HEK293T (cell line): ENCODE results near the gene TXNIP.

Experiments used
- CTCF ChIA-PET: fragments of 350-600 bp; formaldehyde crosslinking; extraction: SDS; loops from one replicate; lab custom pipeline; 2021; ENCODE audit warnings: antibody characterized with exemption, inconsistent platforms; lab: Yijun Ruan, JAX
- POLR2A ChIA-PET: fragments of 350-600 bp; formaldehyde crosslinking; extraction: SDS; loops from one replicate; lab custom pipeline; 2020; ENCODE audit warnings: antibody characterized with exemption, inconsistent platforms; lab: Yijun Ruan, JAX
- DNase-seq: peaks from one replicate; pipeline ENCODE4 v3.0.0; 2012; ENCODE audit warnings: mixed read lengths; ENCODE audit errors: extremely low spot score
- ARNT ChIP-seq: fragments of 450-650 bp; IDR thresholded peaks from 2 replicates; pipeline ENCODE4 v1.6.1; 2017; ENCODE audit warnings: mild to moderate bottlenecking
- BHLHE40 ChIP-seq: fragments of 450-650 bp; IDR thresholded peaks from 2 replicates; pipeline ENCODE4 v1.6.1; 2016; ENCODE audit warnings: mild to moderate bottlenecking, moderate library complexity, borderline replicate concordance
- CTBP1 ChIP-seq: fragments of 450-650 bp; IDR thresholded peaks from 2 replicates; pipeline ENCODE4 v1.6.1; 2016; ENCODE audit warnings: borderline replicate concordance
- ELF4 ChIP-seq: fragments of 450-650 bp; IDR thresholded peaks from 2 replicates; pipeline ENCODE4 v1.6.1; 2017; ENCODE audit warnings: antibody characterized with exemption
- FOXA1 ChIP-seq: fragments of 450-650 bp; IDR thresholded peaks from 2 replicates; pipeline ENCODE4 v1.6.1; 2016; ENCODE audit warnings: mild to moderate bottlenecking
- FOXK2 ChIP-seq: fragments of 450-650 bp; IDR thresholded peaks from 2 replicates; pipeline ENCODE4 v1.6.1; 2016; ENCODE audit warnings: mild to moderate bottlenecking
- FOXM1 ChIP-seq: fragments of 450-650 bp; IDR thresholded peaks from 2 replicates; pipeline ENCODE4 v1.6.1; 2017; ENCODE audit warnings: mild to moderate bottlenecking, borderline replicate concordance
- HDGF ChIP-seq: fragments of 450-650 bp; IDR thresholded peaks from 2 replicates; pipeline ENCODE4 v1.6.1; 2017; ENCODE audit warnings: antibody characterized with exemption, borderline replicate concordance
- L3MBTL2 ChIP-seq: fragments of 450-650 bp; conservative IDR thresholded peaks from 2 replicates; pipeline ENCODE4 v1.6.1; 2016; ENCODE audit warnings: mild to moderate bottlenecking
- LEF1 ChIP-seq: fragments of 450-650 bp; IDR thresholded peaks from 2 replicates; pipeline ENCODE4 v1.6.1; 2017; ENCODE audit warnings: mild to moderate bottlenecking, borderline replicate concordance
- NFRKB ChIP-seq: fragments of 450-650 bp; IDR thresholded peaks from 2 replicates; pipeline ENCODE4 v1.6.1; 2016; ENCODE audit warnings: mild to moderate bottlenecking, moderate library complexity
- PKNOX1 ChIP-seq: fragments of 450-650 bp; IDR thresholded peaks from 2 replicates; pipeline ENCODE4 v1.6.1; 2016
- SP1 ChIP-seq: fragments of 450-650 bp; IDR thresholded peaks from 2 replicates; pipeline ENCODE4 v1.6.1; 2017
- SUZ12 ChIP-seq: fragments of 450-650 bp; IDR thresholded peaks from 2 replicates; pipeline ENCODE4 v1.6.1; 2016; ENCODE audit warnings: mild to moderate bottlenecking
- TARDBP ChIP-seq: fragments of 450-650 bp; IDR thresholded peaks from 2 replicates; pipeline ENCODE4 v1.6.1; 2016
- ZNF384 ChIP-seq: fragments of 450-650 bp; IDR thresholded peaks from 2 replicates; pipeline ENCODE4 v1.6.1; 2016

The TXNIP gene

GRCh38 chr1:145972580-145972979, 23.8 kb downstream of the TXNIP start:
- CTCF ChIA-PET: no interaction called here
- POLR2A ChIA-PET: interaction anchor here (1.6 kb wide), 1 partner anchor 8 kb away, joined by 9 read pairs; the partner anchor contains the start of genes ANKRD34A and POLR3GL
- TF ChIP-seq ELF4: no peak
- TF ChIP-seq SP1: no peak
- no peak for TF ChIP-seq TARDBP
- TF ChIP-seq L3MBTL2: no peak
- no peak for TF ChIP-seq ARNT
- TF ChIP-seq CTBP1: no peak
- no peak for TF ChIP-seq HDGF
- no peak for TF ChIP-seq LEF1
- no peak for TF ChIP-seq FOXA1
- no peak for TF ChIP-seq FOXK2
- no peak for TF ChIP-seq SUZ12
- no peak for TF ChIP-seq BHLHE40
- no peak for TF ChIP-seq FOXM1
- no peak for TF ChIP-seq ZNF384
- TF ChIP-seq NFRKB: no peak
- TF ChIP-seq PKNOX1: no peak
- DNase-seq: no peak

- no peak for DNase-seq
- TF ChIP-seq FOXK2 (no peak), CTBP1 (no peak), ARNT (no peak), NFRKB (no peak), BHLHE40 (no peak), HDGF (no peak), L3MBTL2 (no peak)
- POLR2A ChIA-PET: interaction anchor here (1.1 kb wide), 2 partner anchors 76 to 109 kb away, joined by 4 read pairs; partner anchors contain the start of gene PIAS3
- CTCF ChIA-PET: no interaction called here
These were observed 29.1 kb downstream of the TXNIP start for GRCh38 chr1:145967288-145967687.

GRCh38 chr1:145965119-145965744, 31.1 kb downstream of the TXNIP start:
- ChIA-PET POLR2A (interaction anchor here (0.9 to 4.6 kb wide), 30 partner anchors 8 to 119 kb away, joined by 3 to 60 read pairs (median 8); partner anchors contain the start of genes NUDT17, PEX11B, PIAS3 and RBM8A), CTCF (interaction anchor here (1.1 to 4.5 kb wide), 5 partner anchors 13 to 120 kb away, joined by 4 to 26 read pairs (median 5); partner anchors contain the start of gene NUDT17)
- no peak for DNase-seq
- TF ChIP-seq CTBP1 (no peak), SP1 (no peak)

GRCh38 chr1:145964328-145965118, 31.9 kb downstream of the TXNIP start, which contains the start of the genes ANKRD34A and POLR3GL:
Gene ANKRD34A (minus strand): TSS chr1:145964575. CDS start chr1:145961759, 2,816 bp downstream.
Gene POLR3GL (plus strand): TSS chr1:145964690. CDS start chr1:145974866, 10,176 bp downstream.
- ChIA-PET CTCF (interaction anchor here (0.6 to 4.5 kb wide), 8 partner anchors 13 to 119 kb away, joined by 3 to 26 read pairs (median 4); partner anchors contain the start of genes ITGA10, NUDT17 and RBM8A), POLR2A (interaction anchor here (0.6 to 4.6 kb wide), 46 partner anchors 9 to 141 kb away, joined by 3 to 60 read pairs (median 5); partner anchors contain the start of genes ANKRD35, HJV, NUDT17 and PEX11B)
- DNase-seq: peak; percentile 90
- TF ChIP-seq FOXM1 (no peak), L3MBTL2 (0 out of 2 replicates have a peak, but pooled peaks have one; percentile 15), ELF4 (0 out of 2 replicates have a peak, but pooled peaks have one; percentile 18)

- TF ChIP-seq SP1 (no peak), SUZ12 (no peak), PKNOX1 (no peak), L3MBTL2 (no peak), LEF1 (no peak), ZNF384 (no peak), ELF4 (no peak), CTBP1 (no peak), HDGF (no peak), BHLHE40 (no peak), TARDBP (no peak), ARNT (no peak), FOXM1 (no peak), FOXA1 (no peak), FOXK2 (no peak), NFRKB (no peak)
- no peak for DNase-seq
- ChIA-PET POLR2A (interaction anchor here (0.5 to 4.6 kb wide), 33 partner anchors 8 to 498 kb away, joined by 3 to 60 read pairs (median 6); partner anchors contain the start of genes ANKRD35, HJV, NUDT17 and PEX11B), CTCF (interaction anchor here (1.2 to 4.5 kb wide), 5 partner anchors 15 to 72 kb away, joined by 3 to 26 read pairs (median 4); partner anchors contain the start of genes ITGA10 and RBM8A)
These were observed 32.9 kb downstream of the TXNIP start for GRCh38 chr1:145963265-145964019.
